T-helper 2 cell (primary cell): Measurements from ENCODE around the gene WNK2.
A peak's percentile ranks its signal among the peaks of the same experiment; 100 is the strongest.

ENCODE experiments used
- DNase-seq, 5 experiments: peaks; one replicate each; pipeline versions ENCODE4 v3.0.0 to v3.0.0-alpha.2; 2012 to 2022

The WNK2 gene

GRCh38 chr9:93296889-93297480 lies 113.0 kb downstream of the WNK2 start:
- DNase-seq = no peak

GRCh38 chr9:93297659-93298497 lies 113.9 kb downstream of the WNK2 start:
- no peak for DNase-seq

- no peak for DNase-seq
Measured at GRCh38 chr9:93298498-93299417, 114.8 kb downstream of the WNK2 start.

- DNase-seq = no peak
Measured at GRCh38 chr9:93299418-93300174, 115.7 kb downstream of the WNK2 start.

GRCh38 chr9:93300175-93300572 lies 116.2 kb downstream of the WNK2 start:
- DNase-seq = no peak

GRCh38 chr9:93300585-93301081 lies 116.7 kb downstream of the WNK2 start:
- DNase-seq = no peak

GRCh38 chr9:93301291-93301811 lies 117.4 kb downstream of the WNK2 start:
- DNase-seq = no peak

- no peak for DNase-seq
Measured at GRCh38 chr9:93301911-93302541, 118.1 kb downstream of the WNK2 start.

- peak in 4 of 5 experiments; percentile 21 to 73 (median 44) for DNase-seq
Measured at GRCh38 chr9:93302586-93303257, 118.8 kb downstream of the WNK2 start.

- no peak for DNase-seq
Measured at GRCh38 chr9:93303258-93303771, 119.4 kb downstream of the WNK2 start.

GRCh38 chr9:93303806-93304573 lies 120.1 kb downstream of the WNK2 start:
- no peak for DNase-seq

GRCh38 chr9:93304574-93305496 lies 120.9 kb downstream of the WNK2 start:
- DNase-seq = no peak

- no peak for DNase-seq
Measured at GRCh38 chr9:93305497-93306020, 121.6 kb downstream of the WNK2 start.

GRCh38 chr9:93306081-93306480 lies 122.1 kb downstream of the WNK2 start:
- DNase-seq = no peak

- no peak for DNase-seq
Measured at GRCh38 chr9:93306579-93307091, 122.7 kb downstream of the WNK2 start.

- no peak for DNase-seq
Measured at GRCh38 chr9:93307468-93308157, 123.7 kb downstream of the WNK2 start.

GRCh38 chr9:93308158-93308602 lies 124.2 kb downstream of the WNK2 start:
- no peak for DNase-seq
